ENCODE results near the gene DIP2B. TPM values are rescaled to one million over a fixed set of nuclear protein-coding genes. Genes with fewer than 3 reads are reported as not detected.
A peak's percentile ranks its signal among the peaks of the same experiment; 100 is the strongest.

The DIP2B gene
- total RNA-seq, 1 experiment from 2014 or later, result 20.0 TPM

DNA sequence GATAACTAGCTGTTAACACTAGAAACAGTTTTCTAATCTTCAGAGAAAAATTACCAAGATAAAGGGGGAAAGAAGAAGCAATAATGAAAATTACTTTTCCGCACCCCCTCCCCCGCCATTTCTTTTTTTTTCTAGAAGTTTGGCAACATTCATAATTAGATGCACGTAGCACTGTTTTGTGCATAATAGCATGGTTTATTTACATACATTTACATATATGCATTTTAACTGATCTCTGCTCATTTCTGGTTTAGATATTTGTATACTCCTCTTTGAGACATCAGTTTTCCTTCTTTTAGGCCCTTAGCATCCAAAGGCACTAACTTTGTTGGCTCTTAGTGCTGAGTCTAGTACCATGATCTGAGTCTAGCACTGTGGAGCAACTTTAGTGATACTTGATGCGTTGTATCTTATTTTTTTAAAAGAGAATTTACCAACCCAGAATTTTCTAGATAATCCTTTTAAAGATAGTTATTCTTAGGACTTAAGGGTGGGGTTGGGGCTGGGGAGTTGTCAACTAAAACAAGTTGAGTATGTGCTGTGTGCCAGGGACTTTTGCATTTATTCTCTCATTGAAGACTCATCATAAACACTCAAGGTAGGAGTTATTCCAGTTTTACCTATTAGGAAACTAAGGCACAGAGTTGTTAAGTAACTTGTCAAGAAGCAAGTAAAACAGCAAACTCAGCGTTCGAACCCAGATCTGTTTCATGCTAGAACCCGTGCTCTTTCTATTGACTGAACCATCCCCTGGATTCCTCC is 110.5 kb downstream of the DIP2B start:
- H3K4me2 ChIP-seq (ENCODE audit: insufficient read depth, insufficient read length, low read length), result no peak overlapping the region
- H4K5ac ChIP-seq (ENCODE audit: insufficient read length, low read depth, low read length), result no peak overlapping the region
- H2BK12ac ChIP-seq (ENCODE audit: insufficient read length, low read depth, low read length), result no peak overlapping the region
- H3K79me2 ChIP-seq (ENCODE audit: insufficient read depth, low read length), result peaks cover 3% of the 10 kb centered on the region; the same call in 1 of the 2 replicates
- H3K27me3 ChIP-seq (ENCODE audit: insufficient read depth, low read length), result no peaks in the 10 kb centered on the region
- H3K27me3 Mint-ChIP-seq (ENCODE audit: low read depth), result no peaks in the 10 kb centered on the region
- no peak overlapping the region for H3K4ac ChIP-seq (ENCODE audit: low read depth, low read length)
- H2BK15ac ChIP-seq (ENCODE audit: low read depth, low read length), result no peak overlapping the region
- H3K23ac ChIP-seq (ENCODE audit: insufficient read length, low read depth, low read length), result no peak overlapping the region
- no peak overlapping the region for H3K14ac ChIP-seq (ENCODE audit: insufficient read depth, low read length)
- H4K20me1 ChIP-seq (ENCODE audit: control insufficient read depth, insufficient read depth, insufficient read length), result no peaks in the 10 kb centered on the region
- no peak overlapping the region for H3K27ac ChIP-seq (ENCODE audit: insufficient read length, low read depth, low read length)
- peaks cover 30% of the 10 kb centered on the region in 2 experiments for H3K4me1 Mint-ChIP-seq
- no peak overlapping the region for H3T11ph ChIP-seq (ENCODE audit: low read length)
- peak overlapping the region in 1 of 3 experiments; percentile 55; a peak in 3 of 7 replicates for H3K27ac Mint-ChIP-seq
- no peak overlapping the region for H3K9ac ChIP-seq (ENCODE audit: extremely low read depth, insufficient read length, low read length)
- no peak overlapping the region for H3K4me3 Mint-ChIP-seq
- no peak for DNase-seq
- no peak overlapping the region for H4K91ac ChIP-seq (ENCODE audit: insufficient read length, low read depth, low read length)
- H3K18ac ChIP-seq (ENCODE audit: insufficient read length, low read depth, low read length), result no peak overlapping the region
- no peaks in the 10 kb centered on the region for H3K9me3 ChIP-seq (ENCODE audit: control insufficient read depth, low read depth, low read length)
- no peak overlapping the region for H2AK5ac ChIP-seq (ENCODE audit: insufficient read length, low read length)
- H2AFZ ChIP-seq (ENCODE audit: low read length), result no peak overlapping the region
- no peaks in the 10 kb centered on the region for H3K36me3 Mint-ChIP-seq (ENCODE audit: insufficient read depth in 1 of 3, low read depth in 3 of 3)
- no peak for TF ChIP-seq CTCF (conservative IDR thresholded peaks at IDR 0.05)
- no peak overlapping the region for H3K56ac ChIP-seq (ENCODE audit: insufficient read length, low read depth, low read length)
- H2BK120ac ChIP-seq (ENCODE audit: low read depth, low read length, poor library complexity, severe bottlenecking), result no peak overlapping the region
- no peak overlapping the region for H2BK5ac ChIP-seq (ENCODE audit: insufficient read length, low read length)
- no peak overlapping the region for H4K8ac ChIP-seq (replicated peaks; ENCODE audit: insufficient read length, low read depth, low read length)
- H2BK20ac ChIP-seq (ENCODE audit: low read depth, low read length, poor library complexity, severe bottlenecking), result no peak overlapping the region
- no peaks in the 10 kb centered on the region for H3K79me1 ChIP-seq (ENCODE audit: insufficient read depth, low read depth, low read length, poor library complexity, severe bottlenecking)
- no peaks in the 10 kb centered on the region for H3K23me2 ChIP-seq (ENCODE audit: insufficient read length, low read depth, low read length, poor library complexity, severe bottlenecking)
- no CpG with 5 or more reads among the region's 7 CpGs for WGBS (ENCODE audit: extremely low coverage, insufficient read length, low lambda C conversion rate)
- peaks cover 12% of the 10 kb centered on the region; the same call in 1 of the 2 replicates for H3K4me1 ChIP-seq (ENCODE audit: insufficient read depth, low read length)
- H3K9me3 Mint-ChIP-seq, result no peaks in the 10 kb centered on the region

All from H9 (cell line).